HG03378 (cell line): ENCODE data around the gene SERPINA6.
"Not testable (repeated sequence)": the region's sequence is repeated elsewhere in the genome, so short reads cannot be mapped to it uniquely, and the experiment has no call there.

ENCODE experiments used
- ATAC-seq: cut with Tn5 transposase; IDR thresholded peaks from one replicate; pipeline ENCODE4 v1.9.1; 2021; ENCODE audit warnings: mild to moderate bottlenecking, moderate library complexity; ENCODE audit not compliant: unreplicated experiment

SERPINA6 gene

DNA sequence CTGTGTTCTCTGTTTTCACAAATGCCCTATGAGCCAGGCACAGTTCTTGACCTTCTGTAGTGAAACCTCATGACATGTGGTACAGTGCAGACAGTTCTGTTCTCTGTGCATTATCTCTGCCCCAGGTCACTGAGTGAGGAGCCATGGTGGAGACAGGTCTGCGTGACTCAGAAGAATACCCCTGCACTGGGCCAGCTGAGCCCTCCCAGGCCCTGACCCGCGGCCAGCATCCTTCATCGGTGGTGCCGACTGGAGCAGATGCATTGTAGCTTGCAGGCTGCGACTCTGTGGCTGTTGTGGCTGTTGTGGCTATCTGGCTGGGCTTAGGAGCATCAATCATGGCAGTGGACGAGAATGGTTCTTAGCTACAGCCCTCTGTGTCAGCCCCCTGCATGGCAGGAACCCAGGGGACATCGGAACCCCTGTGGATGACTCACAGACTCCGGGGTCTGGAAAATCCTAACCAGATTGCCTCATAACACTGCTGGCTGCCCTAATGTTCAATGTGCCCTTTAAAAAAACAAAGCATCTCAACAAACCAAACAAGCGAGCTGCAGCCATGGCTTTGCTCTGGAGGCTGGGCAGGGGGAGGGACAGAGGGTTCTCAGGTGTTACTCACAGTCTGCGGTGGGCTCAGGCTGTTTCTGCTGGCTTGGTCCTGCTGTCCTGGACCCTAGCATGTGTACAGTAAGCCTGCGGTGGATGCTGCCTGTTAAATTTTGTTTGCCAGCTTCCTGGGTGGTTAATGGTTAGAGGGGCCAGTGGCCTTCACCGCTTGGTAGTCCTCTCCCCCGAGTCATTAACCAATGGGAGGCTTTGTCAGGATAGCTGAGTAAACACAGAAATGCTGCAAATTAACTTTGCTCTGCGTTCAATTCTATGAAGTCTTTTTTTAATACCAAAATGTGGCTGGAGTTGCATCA lies at the start of gene SERPINA6:
SERPINA6 (minus strand) TSS at position 689 of the 923 bp plus-strand sequence. CDS start 8,688 bp downstream, outside the sequence.
- no peak for ATAC-seq

GRCh38 chr14:94372021-94372605 lies 49.0 kb upstream of the SERPINA6 start:
- ATAC-seq: no peak

DNA sequence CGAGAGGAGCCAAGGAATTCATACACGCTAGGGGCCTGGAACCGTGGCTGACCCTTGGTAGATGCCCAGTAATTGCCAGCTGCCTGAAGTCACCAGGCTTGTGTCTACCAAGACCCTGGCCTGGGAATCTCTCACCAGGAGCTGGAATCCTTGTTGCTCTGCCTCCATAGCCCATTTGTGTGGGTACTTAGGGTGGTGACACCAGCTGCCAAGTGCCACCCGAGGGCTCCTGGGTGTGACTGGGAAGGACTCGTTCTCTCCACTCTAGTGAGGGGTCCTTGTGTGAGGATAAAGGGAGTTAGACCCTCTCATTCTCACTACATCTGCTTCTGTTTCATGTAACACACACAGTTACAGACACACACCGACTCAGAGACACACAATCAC lies 47.4 kb upstream of the SERPINA6 start:
- ATAC-seq: no peak

DNA sequence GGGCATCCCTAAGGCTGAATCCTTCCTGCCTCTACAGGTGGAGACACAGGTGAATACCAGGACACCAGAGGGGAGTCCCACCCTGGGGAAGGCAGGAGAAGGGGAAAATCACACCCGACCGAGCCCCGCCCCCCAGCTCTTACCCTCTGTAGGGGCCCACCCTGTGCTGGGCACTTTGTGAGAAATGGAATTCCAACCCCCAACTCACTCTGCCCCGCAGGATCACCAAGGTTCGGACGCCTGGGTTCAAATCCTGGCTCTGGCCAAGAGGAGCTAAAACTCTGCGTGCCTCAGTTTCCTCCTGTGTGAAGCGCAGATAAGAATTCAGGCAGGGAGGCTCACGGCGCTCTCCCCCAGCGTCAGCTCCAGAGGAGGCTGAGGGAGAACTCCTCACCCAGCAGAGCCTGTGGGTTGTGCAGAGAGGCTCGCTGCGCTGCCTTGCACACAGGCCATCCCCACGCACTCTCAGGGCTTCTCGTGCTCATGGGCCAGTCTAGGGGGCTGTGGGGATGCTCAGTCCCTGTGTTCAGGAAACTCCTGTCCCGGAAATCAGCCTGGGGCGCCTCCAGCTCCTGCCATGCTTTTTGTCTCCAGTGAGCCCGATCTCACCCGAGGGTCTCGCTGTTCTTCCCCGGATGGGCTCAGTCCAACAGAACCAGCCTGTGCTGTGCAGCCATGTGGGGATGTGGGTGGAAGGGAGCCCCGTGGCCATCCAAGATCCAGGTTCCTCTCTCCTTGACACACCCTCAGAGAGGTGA lies 46.8 kb upstream of the SERPINA6 start:
- ATAC-seq: not testable (repeated sequence)

DNA sequence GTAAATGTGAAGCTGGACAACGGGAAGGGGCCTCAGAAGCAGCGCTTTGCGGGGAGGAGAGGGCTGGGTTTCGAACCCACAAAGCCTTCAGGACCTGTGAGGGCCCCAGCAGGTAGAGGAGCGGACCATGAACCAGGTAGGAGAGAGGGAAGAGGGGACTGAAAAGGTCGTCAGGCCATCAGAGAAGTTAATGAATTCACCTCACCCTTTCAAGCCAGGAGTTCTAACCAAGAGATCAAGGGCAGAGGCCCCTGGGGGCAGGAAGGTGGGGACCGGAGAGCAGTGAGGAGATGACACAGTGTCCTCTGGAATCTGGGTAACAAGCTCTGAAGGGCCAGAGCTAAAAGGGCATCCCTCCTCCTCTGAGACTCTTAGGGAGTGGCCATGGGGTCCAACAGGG lies 45.8 kb upstream of the SERPINA6 start:
- ATAC-seq: no peak

DNA sequence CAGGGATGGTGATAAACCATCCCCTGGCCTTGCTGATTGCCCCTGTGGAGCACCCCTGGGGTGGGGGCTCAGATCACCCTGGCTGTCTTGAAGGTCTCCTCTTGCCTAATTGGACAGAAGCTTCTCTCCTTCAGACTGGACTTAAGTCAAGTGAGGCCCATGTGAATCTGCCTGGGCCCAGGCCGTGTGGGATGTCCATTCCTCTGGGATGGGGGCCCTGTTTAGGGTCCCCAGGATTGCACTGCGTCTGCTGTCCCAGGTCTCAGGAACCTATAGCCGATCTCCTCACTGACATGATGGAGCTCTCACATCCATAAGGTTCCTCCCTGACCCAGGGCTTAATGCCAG lies 45.1 kb upstream of the SERPINA6 start:
- ATAC-seq: no peak

DNA sequence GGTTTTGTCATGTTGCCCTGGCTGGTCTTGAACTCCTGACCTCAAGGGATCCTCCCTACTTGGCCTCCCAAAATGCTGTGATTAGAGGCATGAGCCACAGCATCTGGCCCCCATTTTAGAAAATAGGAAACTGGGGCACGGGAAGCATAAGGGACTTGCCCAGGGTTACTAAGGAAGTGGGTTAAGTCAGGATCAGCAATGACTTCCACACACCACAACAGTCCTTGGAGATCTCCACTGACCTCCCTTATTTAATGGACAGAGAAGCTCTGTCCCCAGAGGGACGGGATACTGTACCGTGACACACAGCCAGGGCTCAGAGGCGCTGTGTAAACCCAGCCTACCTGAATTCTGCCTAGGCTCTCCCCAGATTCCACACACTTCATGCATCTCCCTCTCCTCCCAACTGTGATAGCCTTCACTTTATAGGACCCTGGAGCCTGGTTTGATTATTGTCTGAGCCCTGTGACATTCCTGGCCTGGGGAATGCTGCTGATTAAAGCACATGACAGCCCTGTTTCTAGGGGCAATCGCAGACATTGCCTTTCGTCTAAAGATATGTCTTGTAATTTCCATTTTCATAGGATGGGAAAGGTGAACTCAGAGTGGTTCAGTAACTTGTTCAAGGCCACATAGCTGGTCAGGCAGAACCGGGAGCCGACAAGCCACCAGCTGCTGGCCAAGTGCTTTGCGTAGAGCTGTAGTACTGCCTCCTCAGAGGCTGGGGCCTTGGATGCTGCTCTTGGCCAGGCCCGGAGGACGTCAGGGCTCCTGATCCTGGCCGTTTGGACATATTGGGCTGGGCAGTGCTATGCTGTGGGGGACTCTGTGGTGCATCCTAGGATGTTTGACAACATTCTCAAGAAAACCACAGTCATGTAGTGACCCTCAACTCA lies 44.5 kb upstream of the SERPINA6 start:
- no peak for ATAC-seq

DNA sequence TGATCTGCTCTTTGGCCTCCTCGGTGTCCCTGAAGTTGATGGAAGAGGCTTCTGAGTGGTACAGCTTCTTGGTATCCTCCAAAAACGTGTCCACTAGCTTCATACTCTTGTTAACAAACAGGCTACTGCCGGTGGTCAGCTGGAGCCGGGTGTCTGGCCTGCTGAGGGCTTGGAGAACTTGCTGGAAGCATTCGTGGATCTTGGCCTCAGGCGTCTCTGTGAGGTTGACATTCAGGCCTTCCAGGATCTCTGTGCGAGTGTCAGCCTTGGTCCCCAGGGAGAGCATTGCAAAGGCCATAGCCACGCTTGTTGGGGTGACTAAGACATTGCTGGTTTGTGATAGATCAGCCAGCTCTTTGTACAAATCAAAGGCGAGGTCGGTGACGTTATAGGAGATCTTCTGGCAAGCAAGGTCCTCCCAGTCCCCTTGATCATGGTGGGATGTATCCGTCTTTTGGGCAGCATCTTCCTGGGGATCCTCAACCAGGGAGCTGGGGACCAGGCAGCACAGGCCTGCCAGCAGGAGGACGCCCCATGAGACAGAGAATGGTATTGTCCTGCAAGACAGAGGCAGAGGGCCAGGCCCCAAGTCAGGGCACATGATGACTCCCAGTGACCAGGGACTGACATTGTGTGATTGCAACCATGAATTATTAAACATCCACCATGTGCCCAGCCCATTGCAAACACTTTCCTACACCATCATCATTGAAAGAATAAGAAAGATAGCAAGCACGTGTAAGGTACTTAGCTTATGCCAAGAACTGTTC lies 43.2 kb upstream of the SERPINA6 start, which contains the start of gene SERPINA2:
SERPINA2 (minus strand) TSS at position 553 of the 770 bp plus-strand sequence.
- no peak for ATAC-seq

DNA sequence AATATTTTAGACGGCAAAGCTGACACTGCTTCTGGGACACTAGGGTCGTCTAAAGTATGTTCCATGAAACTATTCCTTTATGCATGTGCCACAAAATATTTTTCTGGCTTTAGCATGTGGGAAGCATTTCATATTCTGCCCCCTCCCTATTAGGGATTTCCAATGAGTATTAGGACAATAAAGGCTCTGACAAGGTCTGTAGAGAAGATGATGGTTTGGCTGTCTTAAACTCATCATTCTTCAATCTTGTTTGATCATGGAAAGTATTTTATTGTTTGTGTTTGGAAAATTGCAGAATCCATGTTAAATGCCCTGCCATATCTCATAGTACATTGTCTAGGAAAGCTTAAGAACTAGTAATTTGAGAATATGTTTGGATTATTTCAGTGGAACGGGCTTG lies 42.5 kb upstream of the SERPINA6 start:
- no peak for ATAC-seq

DNA sequence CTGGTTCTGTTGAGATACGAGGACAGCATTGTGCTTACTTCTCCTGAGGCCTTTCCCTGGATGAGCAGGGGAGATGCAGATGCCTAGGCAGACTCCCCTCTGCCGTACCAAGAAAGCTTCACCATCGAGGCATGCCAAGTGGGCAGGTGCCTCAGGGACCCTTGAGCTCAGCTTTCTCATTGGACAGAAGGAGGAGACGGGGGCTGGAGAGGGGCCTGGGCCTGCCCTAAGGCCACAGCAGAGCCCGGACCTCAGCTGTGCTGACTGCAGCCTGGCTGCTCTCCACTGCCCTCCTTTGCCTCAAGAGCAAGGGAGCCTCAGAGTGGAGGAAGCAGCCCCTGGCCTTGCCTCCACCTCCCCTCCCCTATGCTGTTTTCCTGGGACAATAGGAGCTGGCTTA lies 41.8 kb upstream of the SERPINA6 start:
- ATAC-seq: no peak

GRCh38 chr14:94364037-94364436 lies 40.9 kb upstream of the SERPINA6 start:
- ATAC-seq: no peak

DNA sequence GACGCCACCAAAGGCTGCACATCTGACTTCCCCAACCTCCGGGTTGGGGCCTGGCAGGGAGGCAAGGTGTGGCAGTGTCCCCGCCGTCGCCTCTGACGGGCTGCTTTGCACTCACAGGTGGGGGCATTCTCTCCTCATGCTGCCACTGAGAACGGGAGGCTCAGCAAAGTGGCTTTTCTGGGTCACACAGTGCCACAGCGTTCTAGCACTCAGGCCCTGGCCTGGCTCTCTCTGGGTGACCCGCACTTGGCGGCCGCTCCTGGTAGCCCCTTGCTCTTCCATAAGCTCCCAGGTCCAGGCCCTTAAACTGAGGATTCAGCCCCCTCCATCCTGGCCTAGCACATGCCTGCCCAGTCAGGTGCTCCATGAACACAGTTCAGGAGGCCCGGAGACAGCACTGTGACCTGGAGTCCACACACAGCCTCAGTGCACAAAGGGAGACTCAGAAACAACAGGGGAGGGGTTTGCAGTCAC lies 40.1 kb upstream of the SERPINA6 start:
- ATAC-seq: no peak

DNA sequence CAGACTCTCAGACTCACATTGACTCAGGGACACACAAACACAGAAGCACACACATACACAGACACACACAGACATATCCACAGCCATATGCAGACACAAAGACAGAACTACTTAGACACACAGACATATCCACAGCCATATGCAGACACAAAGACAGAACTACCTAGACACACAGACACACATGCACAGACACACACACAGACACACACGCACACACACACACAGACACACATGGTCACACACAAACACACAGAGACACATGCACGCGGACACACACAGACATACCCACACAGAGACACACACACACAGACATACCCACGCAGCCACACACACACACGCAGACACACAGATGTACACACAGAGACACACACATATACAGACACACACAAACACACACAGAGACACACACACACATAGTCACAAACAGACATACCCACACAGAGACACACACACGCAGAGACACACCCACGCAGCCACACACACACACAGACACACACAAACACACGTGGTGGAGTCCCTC lies 39.5 kb upstream of the SERPINA6 start:
- no peak for ATAC-seq

GRCh38 chr14:94361682-94362081 lies 38.5 kb upstream of the SERPINA6 start:
- no peak for ATAC-seq

DNA sequence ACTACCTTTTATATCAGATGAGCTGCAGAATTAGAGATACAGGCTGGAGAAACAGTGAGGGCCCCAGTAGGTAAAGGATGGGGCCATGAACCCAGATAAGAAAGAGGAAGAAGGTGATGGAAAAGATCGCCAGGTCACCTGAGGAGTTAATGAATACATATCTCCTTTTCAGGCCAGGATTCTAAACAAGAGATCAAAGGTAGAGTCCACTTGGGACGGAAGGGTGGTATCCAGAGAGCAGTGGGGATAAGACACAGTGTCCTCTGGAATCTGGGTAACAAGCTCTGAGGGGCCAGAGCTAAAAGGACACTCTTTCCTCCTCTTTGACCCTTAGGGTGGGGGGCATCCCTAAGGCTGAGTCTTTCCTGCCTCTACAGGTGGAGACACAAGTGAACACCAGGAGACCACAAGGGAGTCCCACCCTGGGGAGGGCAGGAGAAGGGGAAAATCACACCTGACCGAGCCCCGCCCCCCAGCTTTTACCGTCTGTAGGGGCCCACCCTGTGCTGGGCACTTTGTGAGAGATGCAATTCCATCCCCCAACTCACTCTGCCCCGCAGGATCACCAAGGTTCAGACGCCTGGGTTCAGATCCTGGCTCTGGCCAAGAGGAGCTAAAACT lies 37.9 kb upstream of the SERPINA6 start:
- ATAC-seq: no peak

- no peak for ATAC-seq
Measured at GRCh38 chr14:94357166-94357565, 34.0 kb upstream of the SERPINA6 start.

DNA sequence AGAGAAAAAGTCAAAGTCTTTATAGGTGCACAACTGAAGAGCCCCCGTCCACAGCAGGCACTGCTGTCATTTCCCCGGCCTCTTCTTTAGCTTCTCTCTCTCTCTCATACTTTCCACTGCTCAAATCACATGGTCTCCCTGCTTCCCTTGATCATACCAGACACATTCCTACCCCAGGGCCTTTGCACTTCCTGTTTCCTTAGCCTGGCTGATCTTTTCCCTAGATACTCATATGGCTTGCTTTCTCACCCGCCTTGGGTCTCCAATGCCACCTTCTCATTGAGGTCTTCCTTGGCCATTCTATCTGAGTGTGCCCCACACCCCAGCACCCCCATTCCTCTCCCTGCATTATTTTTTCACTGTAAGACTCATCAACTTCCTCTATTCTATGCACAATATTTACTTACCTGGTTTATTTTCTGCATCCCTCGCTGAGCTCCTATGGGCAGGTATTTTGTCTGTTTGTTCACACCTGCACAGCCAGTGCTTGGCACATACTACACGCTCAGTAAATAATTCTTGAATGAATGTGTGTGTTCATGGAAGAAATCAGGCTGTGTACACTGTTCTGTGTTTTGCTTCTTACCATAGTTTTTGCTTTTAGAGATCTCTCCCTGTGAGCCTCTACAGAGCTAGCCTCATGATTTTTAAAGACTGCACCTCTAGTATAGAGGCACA lies 33.4 kb upstream of the SERPINA6 start:
- no peak for ATAC-seq

- ATAC-seq: no peak
Measured at GRCh38 chr14:94355191-94355794, 32.2 kb upstream of the SERPINA6 start.
